Uterus (tissue), 4 donors: Measurements from ENCODE around the gene MMP12. TPM values are rescaled to one million over a fixed set of nuclear protein-coding genes. Genes with fewer than 3 reads are reported as not detected.

Source experiments
- DNase-seq, 2 donors: peaks; one replicate each; pipeline ENCODE4 v3.0.0-alpha.2; 2019 to 2020
- H3K27ac ChIP-seq, 2 donors: fragments of 200-600 bp; sonication (generic); 1 replicate in 1 of 2; 2 replicates in 1 of 2; pipeline ENCODE4 v1.5.1; 2016 to 2018
- H3K27me3 ChIP-seq, 2 donors: fragments of 200-600 bp; sonication (generic); one replicate each; pipeline ENCODE4 v1.5.1; 2018 to 2019; ENCODE audit warnings: control low read depth in 1 of 2
- H3K36me3 ChIP-seq, 2 donors: fragments of 200-600 bp; sonication (generic); one replicate each; pipeline ENCODE4 v1.5.1; 2019; ENCODE audit warnings: control low read depth in 1 of 2
- H3K4me1 ChIP-seq, 2 donors: fragments of 200-600 bp; sonication (generic); one replicate each; pipeline ENCODE4 v1.5.1; 2018 to 2019; ENCODE audit warnings: control low read depth in 1 of 2
- H3K4me3 ChIP-seq, 2 donors: fragments of 200-600 bp; sonication (generic); 1 replicate in 1 of 2; 2 replicates in 1 of 2; pipeline ENCODE4 v1.5.1; 2018 to 2019; ENCODE audit warnings: mild to moderate bottlenecking in 1 of 2
- H3K9me3 ChIP-seq, 2 donors: fragments of 200-600 bp; sonication (generic); one replicate each; pipeline ENCODE4 v1.5.1; 2019; ENCODE audit warnings: control low read depth in 1 of 2
- CTCF ChIP-seq, 4 experiments: fragments of 200-600 bp in 2 of 4; fragments of 450-650 bp in 2 of 4; sonication (generic) in 2 of 4; IDR thresholded peaks; one replicate each; pipeline ENCODE4 v1.5.1; 2016 to 2019; ENCODE audit warnings: antibody characterized with exemption in 4 of 4, mild to moderate bottlenecking in 2 of 4, moderate library complexity in 1 of 4
- POLR2A ChIP-seq, 2 donors: fragments of 450-650 bp; IDR thresholded peaks; one replicate each; pipeline ENCODE4 v1.6.1; 2016; ENCODE audit warnings: antibody characterized with exemption in 2 of 2, mild to moderate bottlenecking in 1 of 2, moderate library complexity in 1 of 2
- intact Hi-C: fragments of 100-400 bp; cut with DNase I; formaldehyde crosslinking; loops from one replicate; pipeline ENCODE4 v1.15.1; 2023; ENCODE audit warnings: low total_unique reads
- total RNA-seq, 4 donors: library from RNA; depleted of rRNA in 3 of 4; stranded (reverse); fragments of >200 nt in 3 of 4; gene quantifications; one replicate each; pipeline versions ENCODE4 v1.1.0 to v1.2.4, GENCODE V29; 2014 to 2023
- donor health status: DM: yes; HTN: yes; CAD: no.

MMP12 gene
- total RNA-seq, 4 donors from 2014 or later = not detected

GRCh38 chr11:102831489-102832440 lies 43.0 kb downstream of the MMP12 start:
- DNase-seq = peak in 1 of 2 donors; percentile 20
- no peaks in the 10 kb centered on the region for H3K9me3 ChIP-seq
- no peaks in the 10 kb centered on the region for H3K4me1 ChIP-seq
- no peak for TF ChIP-seq CTCF (IDR thresholded peaks at IDR 0.05)
- no peak for TF ChIP-seq POLR2A (IDR thresholded peaks at IDR 0.05)
- H3K27ac ChIP-seq = no peak overlapping the region
- intact Hi-C loops = no loop called here
- no peaks in the 10 kb centered on the region for H3K36me3 ChIP-seq
- H3K4me3 ChIP-seq = no peak overlapping the region
- H3K27me3 ChIP-seq = no peaks in the 10 kb centered on the region

GRCh38 chr11:102831128-102831488 lies 43.7 kb downstream of the MMP12 start:
- no peaks in the 10 kb centered on the region for H3K9me3 ChIP-seq
- H3K4me3 ChIP-seq = no peak overlapping the region
- no peaks in the 10 kb centered on the region for H3K36me3 ChIP-seq
- no peak for TF ChIP-seq CTCF (IDR thresholded peaks at IDR 0.05)
- TF ChIP-seq POLR2A (IDR thresholded peaks at IDR 0.05) = no peak
- no peak overlapping the region for H3K27ac ChIP-seq
- no peaks in the 10 kb centered on the region for H3K27me3 ChIP-seq
- H3K4me1 ChIP-seq = no peaks in the 10 kb centered on the region
- no peak for DNase-seq
- intact Hi-C loops = no loop called here

- no peak for DNase-seq
- H3K36me3 ChIP-seq = no peaks in the 10 kb centered on the region
- no peaks in the 10 kb centered on the region for H3K9me3 ChIP-seq
- H3K27me3 ChIP-seq = no peaks in the 10 kb centered on the region
- no peaks in the 10 kb centered on the region for H3K4me1 ChIP-seq
- no peak overlapping the region for H3K4me3 ChIP-seq
- no peak for TF ChIP-seq POLR2A (IDR thresholded peaks at IDR 0.05)
- no peak for TF ChIP-seq CTCF (IDR thresholded peaks at IDR 0.05)
- intact Hi-C loops = no loop called here
- H3K27ac ChIP-seq = no peak overlapping the region
Observed at GRCh38 chr11:102830001-102830727, 44.6 kb downstream of the MMP12 start.

GRCh38 chr11:102829316-102830000 lies 45.3 kb downstream of the MMP12 start:
- intact Hi-C loops = no loop called here
- H3K9me3 ChIP-seq = no peaks in the 10 kb centered on the region
- DNase-seq = no peak
- H3K4me3 ChIP-seq = no peak overlapping the region
- no peak overlapping the region for H3K27ac ChIP-seq
- H3K27me3 ChIP-seq = no peaks in the 10 kb centered on the region
- no peak for TF ChIP-seq CTCF (IDR thresholded peaks at IDR 0.05)
- TF ChIP-seq POLR2A (IDR thresholded peaks at IDR 0.05) = no peak
- H3K4me1 ChIP-seq = no peaks in the 10 kb centered on the region
- no peaks in the 10 kb centered on the region for H3K36me3 ChIP-seq
